ENCODE results near the gene RAD51B.
"Not testable (repeated sequence)": the region's sequence is repeated elsewhere in the genome, so short reads cannot be mapped to it uniquely, and the experiment has no call there.

Gene RAD51B

DNA sequence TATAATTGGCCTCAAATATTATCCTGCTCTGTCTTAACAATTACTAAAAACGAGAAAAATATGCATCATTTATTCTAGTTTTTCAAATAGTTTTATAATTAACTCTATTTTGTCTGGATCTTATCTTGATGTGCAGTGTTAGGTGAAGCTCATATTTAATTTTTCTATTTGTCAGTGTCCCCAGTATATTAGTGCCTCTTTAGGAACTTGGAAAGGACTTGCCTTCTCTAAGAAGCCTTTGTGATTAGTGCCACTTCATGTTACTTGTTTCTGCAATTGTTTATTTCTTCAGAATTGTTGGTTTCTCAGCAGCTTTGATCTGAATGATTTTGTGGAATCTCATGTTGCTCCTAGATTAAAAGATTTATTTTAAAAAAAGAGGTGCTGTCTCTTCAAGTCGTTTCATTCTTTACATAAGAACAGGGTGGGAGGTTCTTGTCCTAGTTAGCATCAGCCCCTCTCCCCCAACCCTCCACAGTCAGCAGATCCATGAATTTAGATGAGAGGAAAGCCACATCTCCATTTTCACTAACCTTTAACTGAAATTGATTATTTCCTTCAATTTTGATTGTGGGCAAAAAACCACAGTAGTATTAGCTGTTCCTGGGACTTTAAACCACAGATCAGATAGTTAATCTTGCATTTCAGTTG is 434.4 kb downstream of the RAD51B start:
- TF ChIP-seq, protein P1, sequence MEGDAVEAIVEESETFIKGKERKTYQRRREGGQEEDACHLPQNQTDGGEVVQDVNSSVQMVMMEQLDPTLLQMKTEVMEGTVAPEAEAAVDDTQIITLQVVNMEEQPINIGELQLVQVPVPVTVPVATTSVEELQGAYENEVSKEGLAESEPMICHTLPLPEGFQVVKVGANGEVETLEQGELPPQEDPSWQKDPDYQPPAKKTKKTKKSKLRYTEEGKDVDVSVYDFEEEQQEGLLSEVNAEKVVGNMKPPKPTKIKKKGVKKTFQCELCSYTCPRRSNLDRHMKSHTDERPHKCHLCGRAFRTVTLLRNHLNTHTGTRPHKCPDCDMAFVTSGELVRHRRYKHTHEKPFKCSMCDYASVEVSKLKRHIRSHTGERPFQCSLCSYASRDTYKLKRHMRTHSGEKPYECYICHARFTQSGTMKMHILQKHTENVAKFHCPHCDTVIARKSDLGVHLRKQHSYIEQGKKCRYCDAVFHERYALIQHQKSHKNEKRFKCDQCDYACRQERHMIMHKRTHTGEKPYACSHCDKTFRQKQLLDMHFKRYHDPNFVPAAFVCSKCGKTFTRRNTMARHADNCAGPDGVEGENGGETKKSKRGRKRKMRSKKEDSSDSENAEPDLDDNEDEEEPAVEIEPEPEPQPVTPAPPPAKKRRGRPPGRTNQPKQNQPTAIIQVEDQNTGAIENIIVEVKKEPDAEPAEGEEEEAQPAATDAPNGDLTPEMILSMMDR (IDR thresholded peaks at IDR 0.05; ENCODE audit: insufficient read depth, missing control alignments), result no peak
- FAIRE-seq (no peak), DNase-seq (ENCODE audit: insufficient read length, low spot score) (no peak)

DNA sequence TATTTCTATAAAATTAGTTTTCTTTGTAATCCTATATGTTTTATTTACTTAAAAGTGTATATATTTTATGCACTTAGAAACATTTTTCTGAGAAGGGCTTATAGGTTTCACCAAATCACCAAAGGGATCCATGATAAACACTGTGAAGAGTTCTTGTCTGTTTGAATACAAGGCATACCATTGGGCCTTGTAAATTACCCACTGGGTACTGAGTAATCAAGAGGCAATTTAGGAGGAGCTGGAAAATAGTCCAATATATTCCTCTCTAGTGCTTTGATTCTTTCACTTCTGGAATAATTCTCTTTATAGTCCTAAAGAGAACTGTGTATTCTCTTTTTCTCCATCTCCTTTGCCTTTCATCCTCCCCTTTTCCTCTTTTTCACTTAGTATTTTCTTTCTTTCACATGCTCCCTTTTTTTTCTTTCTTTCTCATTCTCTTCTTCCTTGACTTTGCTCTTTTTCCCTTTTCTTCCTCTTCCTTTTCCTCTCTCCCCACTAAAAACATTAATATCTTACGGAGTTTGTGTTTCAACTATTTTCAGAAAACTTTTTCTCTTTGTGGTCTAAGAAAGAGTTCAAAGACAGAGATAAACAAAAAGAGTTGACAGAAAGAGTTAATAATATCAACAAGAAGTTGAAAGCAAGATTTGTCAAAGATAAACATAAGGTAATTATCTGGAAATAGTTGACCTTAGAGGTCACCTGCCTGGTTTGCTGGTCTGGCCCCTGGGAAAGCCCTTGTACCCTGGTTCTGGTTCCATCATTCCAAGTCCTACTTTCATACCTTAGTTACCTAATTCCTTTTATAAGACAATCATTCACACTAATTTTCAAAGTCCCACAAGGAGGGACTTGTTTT is 435.3 kb downstream of the RAD51B start:
- TF ChIP-seq, protein P1 (IDR thresholded peaks at IDR 0.05; ENCODE audit: insufficient read depth, missing control alignments), result no peak
- FAIRE-seq (no peak), DNase-seq (ENCODE audit: insufficient read length, low spot score) (no peak)

DNA sequence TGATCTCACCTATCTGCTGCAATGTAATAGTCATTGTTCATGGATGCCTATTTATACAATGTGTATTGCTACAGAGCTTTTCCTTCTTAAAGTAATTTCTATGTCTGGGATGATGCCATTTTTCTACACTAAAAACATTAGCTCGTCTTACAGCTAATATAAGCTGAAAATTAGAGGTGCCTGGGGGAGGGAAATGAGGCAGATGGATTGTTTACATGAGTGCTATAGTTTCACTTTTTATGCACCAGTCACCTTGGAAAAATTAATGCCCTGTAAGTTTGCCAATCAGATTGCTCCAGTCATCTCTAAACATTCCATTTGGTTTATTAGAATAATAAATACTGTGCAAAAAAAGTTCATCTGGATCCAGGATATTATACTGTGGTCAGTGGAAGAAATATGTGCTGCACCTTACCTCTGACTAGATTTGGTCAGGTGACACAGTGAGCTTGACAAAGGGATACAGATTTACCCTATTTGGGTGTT is 436.2 kb downstream of the RAD51B start:
- no peak for FAIRE-seq
- TF ChIP-seq, protein P1 (IDR thresholded peaks at IDR 0.05; ENCODE audit: insufficient read depth, missing control alignments), result no peak
- no peak for DNase-seq (ENCODE audit: insufficient read length, low spot score)

DNA sequence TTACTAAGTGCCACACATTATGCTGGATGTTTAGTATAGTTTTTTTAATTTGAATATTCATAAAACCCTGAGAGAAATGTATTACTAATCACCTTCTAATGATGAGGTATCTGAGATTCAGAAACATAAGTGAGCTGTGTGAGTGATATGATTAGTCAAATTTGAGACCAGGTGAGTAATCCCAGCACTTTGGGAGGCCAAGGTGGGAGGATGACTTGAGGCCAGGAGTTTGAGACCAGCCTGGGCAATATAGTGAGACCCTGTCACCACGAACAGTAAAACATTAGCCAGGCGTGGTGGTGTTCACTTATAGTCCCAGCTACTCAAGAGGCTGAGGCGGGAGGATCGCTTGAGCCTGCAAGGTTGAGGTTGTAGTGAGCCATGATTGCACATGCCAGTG is 438.4 kb downstream of the RAD51B start:
- no peak for DNase-seq (ENCODE audit: insufficient read length, low spot score)
- TF ChIP-seq, protein P1 (IDR thresholded peaks at IDR 0.05; ENCODE audit: insufficient read depth, missing control alignments), result no peak
- FAIRE-seq, result no peak

DNA sequence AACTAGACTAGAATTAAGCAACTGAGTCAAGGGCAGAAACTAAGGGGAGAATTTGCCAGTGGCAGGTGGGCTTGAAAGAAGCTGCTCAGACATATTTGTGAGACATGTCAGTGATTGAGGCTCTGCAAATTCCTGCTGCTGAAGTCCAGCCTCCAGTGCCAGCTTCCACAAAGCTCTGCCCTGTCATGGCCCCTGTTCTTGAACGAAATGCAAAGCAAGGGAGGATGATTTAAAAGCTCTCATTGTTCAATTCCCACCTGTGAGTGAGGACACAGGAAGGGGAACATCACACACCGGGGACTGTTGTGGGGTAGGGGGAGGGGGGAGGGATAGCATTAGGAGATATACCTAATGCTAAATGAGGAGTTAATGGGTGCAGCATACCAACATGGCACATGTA is 439.4 kb downstream of the RAD51B start:
- FAIRE-seq; DNase-seq (ENCODE audit: insufficient read length, low spot score): not testable (repeated sequence)

DNA sequence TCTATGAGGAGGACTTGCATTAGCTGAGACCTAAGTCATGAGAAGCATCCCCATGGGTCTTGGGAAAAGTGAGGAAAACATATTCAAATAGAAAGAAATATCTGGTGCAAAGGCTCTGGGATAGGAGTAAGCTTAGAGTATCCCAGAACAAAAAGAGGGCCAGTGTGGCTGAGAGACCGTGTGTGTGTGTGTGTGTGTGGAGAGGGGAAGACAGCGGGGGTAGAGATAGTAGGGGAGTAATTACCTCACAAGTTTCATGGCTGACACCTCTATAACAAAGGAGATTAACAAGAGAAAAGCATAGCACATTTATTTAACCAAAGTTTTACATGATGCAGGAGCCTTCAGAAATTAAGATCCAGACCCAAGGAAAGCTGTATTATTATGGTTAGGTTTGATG is 440.5 kb downstream of the RAD51B start:
- TF ChIP-seq, protein P1 (IDR thresholded peaks at IDR 0.05; ENCODE audit: insufficient read depth, missing control alignments), result no peak
- DNase-seq (ENCODE audit: insufficient read length, low spot score) (no peak), FAIRE-seq (no peak)

DNA sequence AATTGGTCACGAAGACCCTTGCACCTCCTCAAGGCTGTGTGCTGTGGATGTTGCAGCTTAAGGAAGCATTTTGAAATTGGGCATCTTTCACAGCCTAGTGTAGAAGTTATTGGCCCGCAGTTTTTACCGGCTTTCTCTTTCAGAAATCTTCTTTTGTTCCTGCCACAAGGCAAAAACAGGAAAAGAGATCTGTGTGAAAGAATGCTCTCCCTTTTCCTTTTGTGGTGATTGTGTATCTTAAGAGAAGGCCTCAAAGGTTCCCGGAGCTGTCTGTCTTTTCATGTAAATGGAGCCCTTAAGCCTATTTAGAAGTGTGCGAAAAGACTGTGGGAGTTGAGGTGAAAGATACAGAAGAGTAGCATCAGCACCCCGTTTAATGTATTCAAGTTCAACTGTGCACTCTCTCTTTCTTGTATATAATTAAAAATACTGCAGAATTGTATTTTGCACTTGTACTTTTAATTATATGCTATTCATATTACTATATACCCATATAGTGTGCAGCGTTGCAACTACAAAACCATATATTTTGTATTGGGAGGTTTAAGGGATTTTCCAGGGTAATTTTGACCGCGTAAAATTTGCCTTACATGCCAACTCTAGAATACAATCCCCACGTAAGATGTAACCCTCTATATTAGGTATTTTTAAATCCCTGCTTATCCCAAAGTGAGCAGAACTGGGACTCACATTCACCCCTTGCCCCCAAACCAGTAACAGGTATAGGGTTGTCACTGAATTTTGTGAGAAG is 441.7 kb downstream of the RAD51B start:
- no peak for DNase-seq (ENCODE audit: insufficient read length, low spot score)
- TF ChIP-seq, protein P1 (IDR thresholded peaks at IDR 0.05; ENCODE audit: insufficient read depth, missing control alignments), result no peak
- no peak for FAIRE-seq
